PC-9 (cell line): ENCODE measurements around the gene TLN1. TPM values are rescaled to one million over a fixed set of nuclear protein-coding genes. Genes with fewer than 3 reads are reported as not detected.

Experiments
- BruUV-seq: library from RNA; stranded (reverse); fragments of 400-500 nt; replicated peaks from 2 replicates; lab custom pipeline; 2021; lab: Mats Ljungman, UMichigan
- CTCF ChIA-PET: fragments of 300-600 bp; sonication (Branson Sonifier 250); formaldehyde crosslinking; loops from one replicate; lab custom pipeline; 2022; ENCODE audit warnings: antibody characterized with exemption; lab: Charles Lee
- POLR2A ChIA-PET: fragments of 300-600 bp; sonication (Branson Sonifier 250); formaldehyde crosslinking; loops from one replicate; lab custom pipeline; 2022; ENCODE audit warnings: antibody characterized with exemption; ENCODE audit not compliant: unreplicated experiment; lab: Charles Lee
- DNase-seq, 2 experiments: peaks; one replicate each; pipeline versions ENCODE4 v3.0.0 to v3.0.0-alpha.2; 2015 to 2022; ENCODE audit warnings: mixed read lengths in 1 of 2
- H2AFZ ChIP-seq: fragments of 200-600 bp; sonication (generic); 2 replicates; pipeline ENCODE4 v1.8.1; 2017; ENCODE audit warnings: antibody characterized with exemption
- H3F3A ChIP-seq: fragments of 200-600 bp; sonication (generic); 2 replicates; pipeline ENCODE4 v1.8.1; 2017; ENCODE audit warnings: antibody characterized with exemption, mild to moderate bottlenecking, low read depth; ENCODE audit not compliant: insufficient read depth
- H3K27ac ChIP-seq: fragments of 200-600 bp; sonication (generic); 2 replicates; pipeline ENCODE4 v1.6.1; 2016; ENCODE audit warnings: mixed run types
- H3K27me3 ChIP-seq: fragments of 200-600 bp; sonication (generic); 2 replicates; pipeline ENCODE4 v1.6.1; 2016; ENCODE audit warnings: low read depth, mixed run types; ENCODE audit not compliant: insufficient read depth
- H3K36me3 ChIP-seq: fragments of 200-600 bp; sonication (generic); 2 replicates; pipeline ENCODE4 v1.6.1; 2016; ENCODE audit warnings: low read depth, mixed run types
- H3K4me1 ChIP-seq: fragments of 200-600 bp; sonication (generic); replicated peaks from 2 replicates; pipeline ENCODE4 v1.6.1; 2016; ENCODE audit warnings: mixed run types; ENCODE audit not compliant: insufficient read depth
- H3K4me2 ChIP-seq: fragments of 200-600 bp; sonication (generic); 2 replicates; pipeline ENCODE4 v1.6.1; 2017; ENCODE audit warnings: mixed run types
- H3K4me3 ChIP-seq: fragments of 200-600 bp; sonication (generic); 2 replicates; pipeline ENCODE4 v1.6.1; 2016; ENCODE audit warnings: mixed run types
- H3K79me2 ChIP-seq: fragments of 200-600 bp; sonication (generic); 2 replicates; pipeline ENCODE4 v1.6.1; 2017; ENCODE audit warnings: low read depth, mixed run types
- H3K9me2 ChIP-seq: fragments of 200-600 bp; sonication (generic); 2 replicates; pipeline ENCODE4 v1.8.1; 2017; ENCODE audit warnings: mild to moderate bottlenecking; ENCODE audit not compliant: insufficient read depth
- H3K9me3 ChIP-seq: fragments of 200-600 bp; sonication (generic); 2 replicates; pipeline ENCODE4 v1.8.1; 2016; ENCODE audit warnings: low read depth; ENCODE audit not compliant: insufficient read depth
- H4K20me1 ChIP-seq: fragments of 200-600 bp; sonication (generic); 2 replicates; pipeline ENCODE4 v1.8.1; 2017; ENCODE audit not compliant: insufficient read depth
- CTCF ChIP-seq: fragments of 200-600 bp; sonication (generic); conservative IDR thresholded peaks from 2 replicates; pipeline ENCODE4 v1.6.1; 2017; ENCODE audit warnings: mixed run types, antibody characterized with exemption, mild to moderate bottlenecking, moderate library complexity
- EZH2 ChIP-seq: fragments of 200-600 bp; sonication (generic); IDR thresholded peaks from 2 replicates; pipeline ENCODE4 v1.8.0; 2017; ENCODE audit warnings: antibody characterized with exemption, low read depth
- intact Hi-C: fragments of 100-400 bp; cut with micrococcal nuclease; formaldehyde crosslinking; loops from one replicate; pipeline ENCODE4 v1.10.0; 2022; ENCODE audit not compliant: unreplicated experiment
- total RNA-seq: library from RNA; stranded (reverse); gene quantifications from 2 replicates; pipeline ENCODE4 v1.2.3, GENCODE V29; 2021

Gene TLN1
- total RNA-seq, 1 experiment from 2014 or later, result 101 TPM

- Histone ChIP-seq H3K9me3 (no peaks in the 10 kb centered on the region), H3K36me3 (no peaks in the 10 kb centered on the region), H3K27me3 (no peaks in the 10 kb centered on the region), H2AFZ (no peak overlapping the region), H4K20me1 (no peaks in the 10 kb centered on the region), H3K4me2 (peak overlapping the region; percentile 74), H3F3A (peaks cover 14% of the 10 kb centered on the region; the same call in 1 of the 2 replicates), H3K27ac (no peak overlapping the region), H3K4me3 (peak overlapping the region; percentile 77), H3K4me1 (peaks cover 21% of the 10 kb centered on the region), H3K9me2 (no peaks in the 10 kb centered on the region), H3K79me2 (no peaks in the 10 kb centered on the region)
- intact Hi-C loops, result no loop called here
- POLR2A ChIA-PET, result no interaction called here
- CTCF ChIA-PET, result interaction anchor here (1.4 kb wide), 1 partner anchor 17 kb away, joined by 6 read pairs; the partner anchor contains the start of gene CA9
- no TSS peak for BruUV-seq
- no peak for DNase-seq
- no peak for TF ChIP-seq CTCF
- no peak for TF ChIP-seq EZH2
These were observed 41.7 kb downstream of the TLN1 start for GRCh38 chr9:35690294-35690613.

- intact Hi-C loops, result no loop called here
- no peaks in the 10 kb centered on the region for H3K79me2 ChIP-seq
- H3K4me1 ChIP-seq, result peaks cover 21% of the 10 kb centered on the region
- H3K4me3 ChIP-seq, result peak within 1 kb of the TSS; percentile 77
- TF ChIP-seq CTCF (no peak), EZH2 (no peak)
- no peaks in the 10 kb centered on the region for H4K20me1 ChIP-seq
- H3K27ac ChIP-seq, result peak within 1 kb of the TSS; percentile 75
- no peaks in the 10 kb centered on the region for H3K27me3 ChIP-seq
- H3K9me3 ChIP-seq, result no peaks in the 10 kb centered on the region
- no peaks in the 10 kb centered on the region for H3K36me3 ChIP-seq
- BruUV-seq, result TSS peak; percentile 18
- H3F3A ChIP-seq, result peaks cover 14% of the 10 kb centered on the region; the same call in 1 of the 2 replicates
- H3K4me2 ChIP-seq, result peak within 1 kb of the TSS; percentile 74
- H3K9me2 ChIP-seq, result no peaks in the 10 kb centered on the region
- ChIA-PET CTCF (interaction anchor here (0.6 to 1.4 kb wide), 2 partner anchors 16 to 32 kb away, joined by 6 read pairs; partner anchors contain the start of genes CA9 and RMRP), POLR2A (no interaction called here)
- DNase-seq, result no peak
- peak within 1 kb of the TSS; percentile 92 for H2AFZ ChIP-seq
These were observed 42.3 kb downstream of the TLN1 start, which contains the start of gene TPM2 for GRCh38 chr9:35689542-35690293. TPM2 (minus strand) TSS chr9:35689925; CDS start chr9:35689817, 108 bp downstream.

GRCh38 chr9:35688558-35689541 lies 43.1 kb downstream of the TLN1 start:
- intact Hi-C loops, result no loop called here
- no peaks in the 10 kb centered on the region for H3K27me3 ChIP-seq
- peak overlapping the region; percentile 75 for H3K27ac ChIP-seq
- no peaks in the 10 kb centered on the region for H4K20me1 ChIP-seq
- POLR2A ChIA-PET, result interaction anchor here (0.6 kb wide), 1 partner anchor 8 kb away, joined by 4 read pairs; no protein-coding TSS in a partner anchor
- peaks cover 14% of the 10 kb centered on the region; the same call in 1 of the 2 replicates for H3F3A ChIP-seq
- CTCF ChIA-PET, result interaction anchor here (0.6 to 0.7 kb wide), 2 partner anchors 31 to 123 kb away, joined by 3 to 6 read pairs; partner anchors contain the start of genes RMRP and SPAG8
- H3K4me3 ChIP-seq, result peak overlapping the region; percentile 33; the same call in 1 of the 2 replicates
- H3K9me3 ChIP-seq, result no peaks in the 10 kb centered on the region
- H3K79me2 ChIP-seq, result no peaks in the 10 kb centered on the region
- DNase-seq, result peak in 1 of 2 experiments; percentile 77
- TF ChIP-seq EZH2, result no peak
- no peak for TF ChIP-seq CTCF
- H3K4me2 ChIP-seq, result peak overlapping the region; percentile 74
- H3K9me2 ChIP-seq, result no peaks in the 10 kb centered on the region
- H3K36me3 ChIP-seq, result no peaks in the 10 kb centered on the region
- no TSS peak for BruUV-seq
- H3K4me1 ChIP-seq, result peaks cover 21% of the 10 kb centered on the region
- H2AFZ ChIP-seq, result no peak overlapping the region
